ENCODE data around the gene TBPL1.
A peak's percentile ranks its signal among the peaks of the same experiment; 100 is the strongest.
"Not testable (repeated sequence)": the region's sequence is repeated elsewhere in the genome, so short reads cannot be mapped to it uniquely, and the experiment has no call there.

Gene TBPL1

DNA sequence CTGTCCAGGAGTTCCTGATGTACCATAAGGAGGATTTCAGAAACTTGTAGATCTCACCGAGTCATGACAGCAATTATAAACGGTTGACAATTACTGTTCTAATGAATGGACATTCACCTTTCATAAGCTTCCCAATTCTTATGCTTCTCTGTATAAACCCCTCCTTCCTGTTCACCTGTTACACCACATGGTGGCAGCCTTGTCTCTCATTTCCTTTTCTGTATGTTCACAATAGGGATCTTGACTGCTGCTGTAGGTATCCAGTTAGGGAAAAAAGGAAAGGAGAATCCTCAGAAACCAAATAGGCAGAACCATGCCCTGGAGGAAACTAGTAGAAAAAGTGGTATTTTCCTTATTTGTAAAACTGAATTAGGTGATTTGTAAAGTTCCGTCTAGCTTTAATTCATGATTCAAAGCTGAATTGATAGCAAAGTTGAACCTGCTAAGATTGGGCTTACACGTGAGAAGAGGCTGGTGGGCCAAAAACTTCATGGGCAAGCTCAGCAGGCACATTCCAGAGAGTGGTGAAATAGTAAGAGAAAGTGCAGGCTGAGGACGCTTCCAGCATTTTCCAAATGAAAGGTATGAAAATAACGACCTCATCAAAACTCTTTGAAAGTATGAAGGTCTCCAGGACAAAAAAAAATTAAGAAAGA lies 29.0 kb upstream of the TBPL1 start:
- no peak overlapping the region for H3K9ac ChIP-seq (ENCODE audit: insufficient read length)
- peak; percentile 60 for DNase-seq (ENCODE audit: low read depth, low spot score)
- TF ChIP-seq EZH2 (IDR thresholded peaks at IDR 0.05): no peak
- TF ChIP-seq POLR2AphosphoS5 (IDR thresholded peaks at IDR 0.05; ENCODE audit: borderline replicate concordance, low read depth, low read length): no peak
- TF ChIP-seq FOXP2 (optimal IDR thresholded peaks at IDR 0.05; ENCODE audit: control extremely low read depth, extremely low read length, insufficient read depth): no peak
- no peak overlapping the region for H3K4me3 ChIP-seq
- H3K9me3 ChIP-seq (ENCODE audit: low read depth, low read length): no peaks in the 10 kb centered on the region
- H3K36me3 ChIP-seq (ENCODE audit: insufficient read depth, low read length): no peaks in the 10 kb centered on the region
- H3K27ac ChIP-seq: no peak overlapping the region

GRCh38 chr6:133931221-133931620 lies 21.8 kb upstream of the TBPL1 start:
- H3K9ac ChIP-seq (ENCODE audit: insufficient read length); H3K9me3 ChIP-seq (ENCODE audit: low read depth, low read length); H3K36me3 ChIP-seq (ENCODE audit: insufficient read depth, low read length); H3K27ac ChIP-seq; H3K4me3 ChIP-seq; DNase-seq (ENCODE audit: low read depth, low spot score): not testable (repeated sequence)

- not testable (repeated sequence) for H3K9me3 ChIP-seq (ENCODE audit: low read depth, low read length); H3K36me3 ChIP-seq (ENCODE audit: insufficient read depth, low read length); H3K4me3 ChIP-seq; H3K9ac ChIP-seq (ENCODE audit: insufficient read length); DNase-seq (ENCODE audit: low read depth, low spot score); H3K27ac ChIP-seq
These were observed 16.7 kb upstream of the TBPL1 start for GRCh38 chr6:133936352-133936751.

GRCh38 chr6:133937909-133938308 lies 15.1 kb upstream of the TBPL1 start:
- no peak overlapping the region for H3K9ac ChIP-seq (ENCODE audit: insufficient read length)
- H3K27ac ChIP-seq: no peak overlapping the region
- H3K4me3 ChIP-seq: no peak overlapping the region
- DNase-seq (ENCODE audit: low read depth, low spot score): no peak
- TF ChIP-seq POLR2AphosphoS5 (IDR thresholded peaks at IDR 0.05; ENCODE audit: borderline replicate concordance, low read depth, low read length): no peak
- no peak for TF ChIP-seq EZH2 (IDR thresholded peaks at IDR 0.05)
- TF ChIP-seq FOXP2 (optimal IDR thresholded peaks at IDR 0.05; ENCODE audit: control extremely low read depth, extremely low read length, insufficient read depth): no peak
- no peaks in the 10 kb centered on the region for H3K9me3 ChIP-seq (ENCODE audit: low read depth, low read length)
- H3K36me3 ChIP-seq (ENCODE audit: insufficient read depth, low read length): no peaks in the 10 kb centered on the region

DNA sequence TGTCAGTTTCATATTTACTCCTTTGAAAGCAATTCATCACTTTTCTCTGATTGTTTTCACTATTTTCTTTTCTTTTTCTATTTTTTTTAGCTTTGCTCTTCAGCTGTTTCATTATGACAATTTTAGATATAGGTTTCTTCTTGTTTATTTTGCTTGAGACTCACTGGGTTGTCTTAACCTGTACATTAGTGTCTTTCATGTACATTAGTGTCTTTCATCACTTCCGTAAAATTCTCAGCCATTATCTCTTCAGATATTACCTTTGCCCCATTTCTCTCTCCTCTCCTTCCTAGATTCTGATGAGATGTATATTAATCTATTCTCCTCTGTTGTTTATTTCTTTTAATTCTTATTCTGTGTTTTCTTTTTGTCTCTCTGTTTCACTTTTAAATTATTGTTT lies 14.5 kb upstream of the TBPL1 start:
- TF ChIP-seq FOXP2 (optimal IDR thresholded peaks at IDR 0.05; ENCODE audit: control extremely low read depth, extremely low read length, insufficient read depth) (no peak), EZH2 (IDR thresholded peaks at IDR 0.05) (no peak), POLR2AphosphoS5 (IDR thresholded peaks at IDR 0.05; ENCODE audit: borderline replicate concordance, low read depth, low read length) (no peak)
- Histone ChIP-seq H3K36me3 (ENCODE audit: insufficient read depth, low read length) (no peaks in the 10 kb centered on the region), H3K9ac (ENCODE audit: insufficient read length) (no peak overlapping the region), H3K27ac (no peak overlapping the region), H3K4me3 (no peak overlapping the region), H3K9me3 (ENCODE audit: low read depth, low read length) (no peaks in the 10 kb centered on the region)
- no peak for DNase-seq (ENCODE audit: low read depth, low spot score)

DNA sequence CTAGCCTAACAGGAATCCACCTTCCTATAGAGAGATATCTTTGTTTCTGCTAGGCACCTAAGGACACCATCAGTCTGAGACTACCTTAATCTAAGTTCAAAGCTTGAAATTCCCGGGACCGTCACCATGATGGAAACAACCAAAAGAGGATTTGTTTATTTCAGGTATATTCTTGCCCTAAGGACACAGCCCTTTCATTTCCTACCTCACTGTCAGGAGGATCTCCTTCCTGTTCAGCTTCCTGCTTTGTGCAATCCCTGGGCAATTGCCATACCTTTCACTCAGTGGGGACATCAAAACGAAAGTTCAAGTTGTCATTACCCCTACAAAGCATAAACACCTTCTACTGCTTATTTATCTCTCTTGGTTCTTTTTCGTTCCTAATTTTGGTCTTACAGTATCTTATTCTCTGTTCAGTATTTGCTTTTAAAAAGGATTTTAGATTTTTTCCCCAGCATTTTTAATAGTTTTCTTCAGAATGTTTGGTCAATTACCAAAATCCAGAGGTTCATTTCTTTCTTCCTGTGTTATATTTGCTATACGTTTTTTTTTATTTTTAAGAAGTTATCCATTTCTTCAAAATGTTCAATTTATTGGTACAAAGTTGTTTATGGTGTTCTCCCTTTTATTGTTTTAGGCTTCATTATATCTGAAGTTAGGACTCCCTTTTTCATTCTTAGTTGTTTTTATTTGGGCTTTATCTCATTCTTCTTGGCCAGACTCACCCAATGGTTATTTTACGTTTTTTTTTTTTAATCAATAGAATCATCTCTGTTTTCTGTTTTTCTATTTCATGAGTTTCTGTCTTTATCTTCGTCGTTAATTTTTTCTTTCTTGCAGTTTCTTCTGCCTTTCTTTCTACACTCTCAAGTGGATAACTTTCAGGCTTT lies 13.0 kb upstream of the TBPL1 start:
- Histone ChIP-seq H3K9me3 (ENCODE audit: low read depth, low read length) (no peaks in the 10 kb centered on the region), H3K4me3 (no peak overlapping the region), H3K27ac (no peak overlapping the region), H3K36me3 (ENCODE audit: insufficient read depth, low read length) (no peaks in the 10 kb centered on the region), H3K9ac (ENCODE audit: insufficient read length) (no peak overlapping the region)
- no peak for TF ChIP-seq FOXP2 (optimal IDR thresholded peaks at IDR 0.05; ENCODE audit: control extremely low read depth, extremely low read length, insufficient read depth)
- TF ChIP-seq POLR2AphosphoS5 (IDR thresholded peaks at IDR 0.05; ENCODE audit: borderline replicate concordance, low read depth, low read length): no peak
- no peak for TF ChIP-seq EZH2 (IDR thresholded peaks at IDR 0.05)
- no peak for DNase-seq (ENCODE audit: low read depth, low spot score)

GRCh38 chr6:133945158-133945557 lies 7.9 kb upstream of the TBPL1 start:
- Histone ChIP-seq H3K9me3 (ENCODE audit: low read depth, low read length) (no peaks in the 10 kb centered on the region), H3K4me3 (no peak overlapping the region), H3K36me3 (ENCODE audit: insufficient read depth, low read length) (no peaks in the 10 kb centered on the region), H3K27ac (no peak overlapping the region), H3K9ac (ENCODE audit: insufficient read length) (no peak overlapping the region)
- TF ChIP-seq FOXP2 (optimal IDR thresholded peaks at IDR 0.05; ENCODE audit: control extremely low read depth, extremely low read length, insufficient read depth) (no peak), POLR2AphosphoS5 (IDR thresholded peaks at IDR 0.05; ENCODE audit: borderline replicate concordance, low read depth, low read length) (no peak), EZH2 (IDR thresholded peaks at IDR 0.05) (no peak)
- no peak for DNase-seq (ENCODE audit: low read depth, low spot score)

- no peak for TF ChIP-seq POLR2AphosphoS5 (IDR thresholded peaks at IDR 0.05; ENCODE audit: borderline replicate concordance, low read depth, low read length)
- TF ChIP-seq FOXP2 (optimal IDR thresholded peaks at IDR 0.05; ENCODE audit: control extremely low read depth, extremely low read length, insufficient read depth): no peak
- no peak for TF ChIP-seq EZH2 (IDR thresholded peaks at IDR 0.05)
- DNase-seq (ENCODE audit: low read depth, low spot score): no peak
- H3K27ac ChIP-seq: no peak overlapping the region
- no peaks in the 10 kb centered on the region for H3K9me3 ChIP-seq (ENCODE audit: low read depth, low read length)
- H3K36me3 ChIP-seq (ENCODE audit: insufficient read depth, low read length): no peaks in the 10 kb centered on the region
- no peak overlapping the region for H3K9ac ChIP-seq (ENCODE audit: insufficient read length)
- no peak overlapping the region for H3K4me3 ChIP-seq
These were observed 5.6 kb upstream of the TBPL1 start for GRCh38 chr6:133947302-133947900.
